Ramos (cell line): ENCODE results near the gene TMEM38B.
"Not testable (repeated sequence)": the region's sequence is repeated elsewhere in the genome, so short reads cannot be mapped to it uniquely, and the experiment has no call there.

Experiments
- in situ Hi-C: fragments of 300-500 bp; cut with MboI; formaldehyde crosslinking; loops from one replicate; pipeline ENCODE4 v1.14.3; 2022; ENCODE audit warnings: low sequenced_read_pairs; ENCODE audit not compliant: unreplicated experiment

TMEM38B gene

DNA sequence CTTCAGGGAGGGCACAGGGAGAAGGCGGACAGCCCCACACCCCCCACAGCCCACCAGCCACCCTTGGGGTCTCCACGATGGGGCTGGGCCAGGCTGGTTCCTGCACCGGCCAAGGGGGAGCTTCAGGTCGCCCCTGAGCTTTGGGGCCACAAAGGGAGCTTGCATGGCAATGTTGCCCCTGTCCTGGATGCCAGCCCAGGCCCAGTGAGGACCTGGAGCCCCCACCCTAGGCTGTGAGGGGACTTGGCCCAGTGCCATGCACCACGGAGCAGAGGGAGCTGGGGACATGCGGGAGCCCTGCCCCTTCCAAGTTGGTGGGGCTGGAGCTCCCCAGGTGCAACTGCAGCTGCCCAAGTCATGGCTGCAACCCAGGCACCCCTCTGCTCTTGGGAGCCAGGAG, 18.4 kb downstream of the TMEM38B start:
- in situ Hi-C loops: loop anchor here (10.0 kb wide), 2 partner anchors 98 to 268 kb away; partner anchors contain the start of gene FSD1L

DNA sequence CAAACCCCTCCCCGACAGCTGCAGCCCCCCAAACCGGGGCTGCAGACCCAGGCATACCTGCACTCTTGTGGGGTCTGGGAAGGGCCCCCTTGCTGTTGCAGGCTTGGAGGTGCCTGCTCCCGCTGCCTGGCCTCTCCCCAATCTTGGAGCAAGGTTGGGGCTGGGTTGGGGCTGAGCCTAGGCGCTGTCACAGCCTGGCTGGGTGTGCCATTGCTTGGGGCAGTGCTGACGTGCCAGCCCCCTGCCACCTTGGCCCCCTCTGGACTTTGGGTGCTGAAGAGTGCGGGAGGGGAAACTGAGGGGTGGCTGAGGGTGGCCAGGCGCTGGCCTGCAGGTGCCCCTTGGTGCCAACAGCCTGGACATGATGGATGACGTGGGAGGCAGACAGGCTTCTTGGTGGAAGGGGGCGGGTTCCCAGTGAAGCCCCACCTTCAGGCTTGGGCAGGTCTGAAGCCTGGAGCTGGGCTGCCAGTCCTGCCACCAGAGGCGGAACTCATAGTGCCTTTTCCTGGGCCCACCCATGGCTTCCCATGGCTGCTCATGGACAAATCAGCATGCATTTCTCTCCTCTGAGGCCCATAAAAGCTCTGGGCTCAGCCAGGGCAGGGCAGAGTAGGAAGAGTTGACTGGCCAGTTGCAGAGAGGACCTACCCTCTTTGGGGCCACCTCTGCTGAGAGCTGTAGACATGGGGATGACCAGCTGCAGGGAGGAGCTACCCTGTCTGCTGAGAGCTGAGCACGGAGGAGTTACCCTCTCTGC, 19.1 kb downstream of the TMEM38B start:
- in situ Hi-C loops: loop anchor here (10.0 kb wide), 2 partner anchors 99 to 269 kb away; partner anchors contain the start of gene FSD1L

DNA sequence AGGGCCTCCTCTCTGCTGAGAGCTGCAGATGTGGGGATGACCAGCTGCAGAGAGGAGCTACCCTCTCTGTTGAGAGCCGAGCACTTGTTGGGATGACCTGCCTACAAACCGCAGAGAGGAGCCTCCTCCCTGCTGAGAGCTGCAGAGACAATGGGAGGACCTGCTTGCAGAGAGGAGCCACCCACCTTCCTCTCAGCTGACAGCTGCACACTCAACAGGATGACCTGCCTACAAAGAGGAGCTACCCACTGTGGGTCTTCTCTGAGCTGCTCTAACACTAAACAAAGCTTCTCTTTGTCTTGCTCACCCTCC, 19.6 kb downstream of the TMEM38B start:
- in situ Hi-C loops: loop anchor here (10.0 kb wide), 2 partner anchors 99 to 269 kb away; partner anchors contain the start of gene FSD1L

DNA sequence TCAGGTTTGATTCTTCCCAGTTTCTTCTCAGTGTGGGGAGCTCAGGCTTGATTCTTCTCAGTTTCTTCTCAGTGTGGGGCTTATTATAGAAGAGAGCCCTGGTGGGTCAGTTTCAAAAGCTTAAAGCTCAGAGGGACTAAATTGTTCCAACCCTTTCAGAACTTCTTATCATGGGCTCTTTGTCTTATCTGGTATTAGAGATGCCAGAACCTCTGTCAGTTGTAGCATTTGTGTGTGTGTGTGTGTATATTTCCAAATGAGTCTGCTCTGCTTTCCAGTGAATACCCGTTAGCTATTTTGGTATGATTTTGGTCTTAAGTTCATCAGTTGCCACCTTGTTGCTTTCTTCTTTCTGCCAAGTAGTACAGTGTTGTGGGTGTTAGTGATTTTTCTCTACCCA, 21.8 kb downstream of the TMEM38B start:
- in situ Hi-C loops: loop anchor here (10.0 kb wide), 2 partner anchors 101 to 271 kb away; partner anchors contain the start of gene FSD1L

DNA sequence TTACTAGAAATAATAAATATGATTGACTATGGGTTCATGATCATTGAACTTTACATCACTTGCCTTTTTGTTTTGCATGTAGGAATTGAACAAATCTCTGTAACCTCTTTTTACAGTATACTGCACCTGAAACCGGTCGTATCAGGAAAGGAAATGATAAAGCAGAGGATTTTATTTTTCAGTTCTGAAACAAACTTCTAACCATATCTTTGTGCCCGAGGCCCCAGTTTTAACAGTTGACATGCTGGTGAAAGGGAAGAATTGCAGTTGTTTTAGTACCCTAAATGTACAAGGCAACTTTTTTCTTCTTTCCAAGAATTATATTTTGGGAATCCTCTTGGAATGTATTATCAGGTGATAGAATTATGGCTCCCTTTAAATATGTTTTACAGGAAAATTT, 27.8 kb downstream of the TMEM38B start:
- in situ Hi-C loops: no loop called here

DNA sequence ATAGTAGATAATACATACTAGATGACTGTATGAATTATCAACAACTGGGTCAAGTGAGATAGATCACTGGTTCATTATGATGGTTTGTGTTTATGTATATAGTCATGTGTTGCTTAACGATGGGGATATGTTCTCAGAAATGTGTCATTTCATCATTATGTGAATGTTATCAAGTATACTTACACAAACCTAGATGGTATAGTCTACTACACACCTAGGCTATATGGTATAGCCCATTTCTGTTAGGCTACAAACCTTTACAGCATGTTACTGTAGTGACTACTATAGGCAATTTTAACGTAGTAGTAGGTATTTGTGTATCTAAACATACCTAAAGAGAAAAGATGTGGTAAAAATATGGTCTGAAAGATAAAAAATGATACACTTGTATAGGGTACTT, 31.0 kb downstream of the TMEM38B start:
- in situ Hi-C loops: no loop called here

DNA sequence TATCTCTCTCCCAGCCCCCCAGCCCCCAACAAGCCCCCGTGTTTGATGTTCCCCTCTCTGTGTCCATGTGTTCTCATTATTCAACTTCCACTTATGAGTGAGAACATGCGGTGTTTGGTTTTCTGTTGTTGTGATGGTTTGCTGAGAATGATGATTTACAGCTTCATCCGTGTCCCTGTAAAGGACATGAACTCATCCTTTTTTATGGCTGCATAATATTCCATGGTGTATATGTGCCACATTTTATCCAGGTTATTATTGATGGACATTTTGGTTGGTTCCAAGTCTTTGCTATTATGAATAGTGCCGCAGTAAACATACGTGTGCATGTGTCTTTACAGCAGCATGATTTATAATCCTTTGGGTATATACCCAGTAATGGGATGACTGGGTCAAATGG, 33.9 kb downstream of the TMEM38B start:
- in situ Hi-C loops: not testable (repeated sequence)

DNA sequence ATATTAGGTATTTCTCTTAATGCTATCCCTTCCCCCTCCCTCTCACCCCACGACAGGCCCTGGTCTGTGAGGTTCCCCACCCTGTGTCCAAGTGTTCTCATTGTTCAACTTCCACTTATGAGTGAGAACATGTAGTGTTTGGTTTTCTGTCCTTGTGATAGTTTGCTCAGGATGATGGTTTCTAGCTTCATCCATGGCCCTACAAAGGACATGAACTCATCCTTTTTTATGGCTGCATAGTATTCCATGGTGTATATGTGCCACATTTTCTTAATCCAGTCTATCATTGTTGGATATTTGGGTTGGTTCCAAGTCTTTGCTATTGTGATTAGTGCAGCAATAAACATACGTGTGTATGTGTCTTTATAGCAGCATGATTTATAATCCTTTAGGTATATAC, 37.1 kb downstream of the TMEM38B start:
- in situ Hi-C loops: not testable (repeated sequence)

DNA sequence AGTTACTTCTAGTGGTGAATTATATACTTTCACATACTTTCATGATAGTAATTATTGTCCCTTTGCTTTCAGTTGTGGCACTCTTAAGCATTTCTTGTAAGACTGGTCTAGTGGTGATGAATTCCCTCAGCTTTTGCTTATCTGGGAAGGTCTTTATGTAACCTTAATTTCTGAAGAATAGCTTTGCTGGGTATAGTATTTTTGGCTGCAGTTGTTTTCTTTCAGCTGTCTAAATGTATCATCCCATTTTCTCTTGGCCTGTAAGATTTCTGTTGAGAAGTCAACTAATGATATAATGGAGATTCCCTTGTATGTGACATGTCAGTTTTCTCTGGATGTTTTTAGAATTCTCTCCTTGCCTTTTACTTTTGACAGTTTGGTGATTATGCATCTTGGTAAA, 41.0 kb downstream of the TMEM38B start:
- in situ Hi-C loops: no loop called here

DNA sequence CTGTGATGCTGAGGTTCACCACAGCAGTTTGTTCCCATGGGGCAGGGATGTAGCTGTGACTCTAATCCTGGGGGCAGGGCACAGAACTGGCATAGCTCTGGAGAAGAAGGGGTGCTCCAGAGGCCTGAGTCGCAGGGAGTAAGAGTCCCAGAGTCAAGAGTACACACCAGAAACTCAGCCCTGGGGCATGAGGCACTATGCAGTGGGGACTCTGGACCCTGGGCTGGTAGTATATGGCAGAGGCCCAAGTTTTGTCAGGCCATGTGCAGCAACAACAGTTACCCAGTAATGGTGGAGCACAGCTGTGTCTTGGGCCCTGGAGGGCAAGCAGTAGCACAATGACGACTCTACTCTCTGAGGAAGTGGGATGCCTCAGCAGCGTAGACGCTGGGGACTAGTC, 42.9 kb downstream of the TMEM38B start:
- in situ Hi-C loops: no loop called here

DNA sequence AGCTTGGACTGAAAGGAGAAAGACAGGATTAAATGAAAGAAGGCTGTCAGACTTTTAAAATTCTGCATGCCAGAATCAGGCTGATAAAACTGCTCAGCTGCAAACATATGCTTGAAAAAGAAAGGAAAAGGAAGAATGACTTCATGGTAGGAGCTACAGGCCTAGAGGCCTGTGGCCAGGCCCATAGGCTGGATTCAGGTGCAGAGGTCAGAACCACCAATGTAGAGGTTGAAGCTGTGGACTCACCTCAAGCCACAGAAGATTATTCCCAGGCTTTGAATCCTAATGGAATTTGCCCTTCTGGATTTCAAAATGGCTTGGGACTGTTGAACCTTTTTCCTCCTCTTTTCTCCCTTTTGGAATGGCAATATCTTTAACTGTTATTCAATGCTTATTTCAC, 47.7 kb downstream of the TMEM38B start:
- in situ Hi-C loops: no loop called here

DNA sequence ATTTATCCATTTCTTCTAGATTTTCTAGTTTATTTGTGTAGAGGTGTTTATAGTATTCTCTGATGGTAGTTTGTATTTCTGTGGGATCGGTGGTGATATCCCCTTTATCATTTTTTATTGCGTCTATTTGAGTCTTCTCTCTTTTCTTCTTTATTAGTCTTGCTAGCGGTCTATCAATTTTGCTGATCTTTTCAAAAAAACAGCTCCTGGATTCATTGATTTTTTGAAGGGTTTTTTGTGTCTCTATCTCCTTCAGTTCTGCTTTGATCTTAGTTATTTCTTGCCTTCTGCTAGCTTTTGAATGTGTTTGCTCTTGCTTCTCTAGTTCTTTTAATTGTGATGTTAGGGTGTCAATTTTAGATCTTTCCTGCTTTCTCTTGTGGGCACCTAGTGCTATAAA, 53.0 kb downstream of the TMEM38B start:
- in situ Hi-C loops: not testable (repeated sequence)

DNA sequence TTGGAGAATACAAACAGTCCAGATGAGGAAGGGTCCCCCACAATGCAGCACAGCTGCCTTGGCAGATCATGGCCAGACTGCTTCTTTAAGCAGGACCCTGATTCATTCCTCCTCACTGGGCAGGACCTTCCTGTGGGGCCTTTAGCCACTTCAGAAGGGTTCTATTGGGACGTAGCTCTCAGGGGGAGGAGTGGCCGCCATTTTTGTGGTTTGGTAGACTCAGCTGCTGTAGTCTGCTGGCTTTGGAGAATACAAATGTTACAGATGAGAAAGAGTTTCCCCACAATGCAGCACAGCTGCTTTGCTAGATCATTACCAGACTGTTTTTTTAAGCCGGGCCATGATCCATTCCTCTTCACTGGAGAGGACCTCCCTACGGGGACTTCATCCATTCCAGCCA, 57.4 kb downstream of the TMEM38B start:
- in situ Hi-C loops: no loop called here

DNA sequence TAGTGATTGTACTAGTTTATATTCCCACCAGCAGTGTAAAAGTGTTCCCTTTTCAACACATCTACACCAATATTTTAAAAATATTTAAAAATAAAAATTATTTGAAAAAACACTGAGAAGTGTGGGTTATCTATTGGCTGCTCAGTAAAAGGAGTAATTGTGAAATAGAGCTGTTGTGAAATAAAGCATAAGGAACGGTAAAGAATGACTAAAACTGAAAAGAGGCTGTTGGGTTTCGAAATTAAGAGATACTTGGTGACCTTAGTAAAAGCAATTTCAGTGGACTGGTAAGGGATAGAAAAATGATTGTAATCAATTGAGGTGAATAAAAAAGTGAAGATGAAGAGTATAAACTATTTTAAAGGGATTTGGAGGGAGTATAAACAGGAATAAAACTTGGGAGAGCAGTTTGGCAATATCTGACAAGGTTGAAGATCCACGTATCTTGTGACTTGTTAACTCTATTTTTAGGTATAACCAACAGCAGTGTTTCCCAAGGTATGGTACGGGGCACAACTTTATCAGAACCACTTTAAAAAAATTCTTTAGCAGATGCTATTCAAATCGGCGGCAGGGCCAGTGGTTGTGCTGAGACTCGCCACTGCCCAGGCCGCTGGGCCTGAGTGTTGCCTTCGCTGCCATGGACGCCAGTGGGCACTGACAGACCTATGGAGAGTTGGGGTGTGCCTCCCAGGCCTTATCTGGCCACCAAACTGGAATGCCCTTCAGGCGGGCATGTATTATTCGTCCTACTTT, 63.3 kb downstream of the TMEM38B start:
- in situ Hi-C loops: no loop called here

DNA sequence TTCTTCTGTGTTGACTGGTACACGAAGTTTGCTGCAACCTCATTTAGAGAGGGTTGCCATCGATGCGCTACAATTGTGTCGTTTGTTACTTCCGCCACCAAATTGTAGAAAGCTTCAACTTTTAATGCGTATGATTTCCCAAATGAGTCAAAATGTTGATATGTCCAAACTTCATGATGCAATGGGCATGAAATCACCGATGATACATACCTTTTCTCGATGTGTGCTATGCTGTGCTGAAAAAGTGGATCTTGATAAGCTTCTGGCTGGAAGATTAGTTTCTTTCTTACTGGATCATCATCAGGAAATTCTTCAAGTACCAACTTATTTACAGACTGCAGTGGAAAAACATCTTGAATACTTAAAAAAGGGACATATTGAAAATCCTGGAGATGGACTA, 65.7 kb downstream of the TMEM38B start:
- in situ Hi-C loops: no loop called here

DNA sequence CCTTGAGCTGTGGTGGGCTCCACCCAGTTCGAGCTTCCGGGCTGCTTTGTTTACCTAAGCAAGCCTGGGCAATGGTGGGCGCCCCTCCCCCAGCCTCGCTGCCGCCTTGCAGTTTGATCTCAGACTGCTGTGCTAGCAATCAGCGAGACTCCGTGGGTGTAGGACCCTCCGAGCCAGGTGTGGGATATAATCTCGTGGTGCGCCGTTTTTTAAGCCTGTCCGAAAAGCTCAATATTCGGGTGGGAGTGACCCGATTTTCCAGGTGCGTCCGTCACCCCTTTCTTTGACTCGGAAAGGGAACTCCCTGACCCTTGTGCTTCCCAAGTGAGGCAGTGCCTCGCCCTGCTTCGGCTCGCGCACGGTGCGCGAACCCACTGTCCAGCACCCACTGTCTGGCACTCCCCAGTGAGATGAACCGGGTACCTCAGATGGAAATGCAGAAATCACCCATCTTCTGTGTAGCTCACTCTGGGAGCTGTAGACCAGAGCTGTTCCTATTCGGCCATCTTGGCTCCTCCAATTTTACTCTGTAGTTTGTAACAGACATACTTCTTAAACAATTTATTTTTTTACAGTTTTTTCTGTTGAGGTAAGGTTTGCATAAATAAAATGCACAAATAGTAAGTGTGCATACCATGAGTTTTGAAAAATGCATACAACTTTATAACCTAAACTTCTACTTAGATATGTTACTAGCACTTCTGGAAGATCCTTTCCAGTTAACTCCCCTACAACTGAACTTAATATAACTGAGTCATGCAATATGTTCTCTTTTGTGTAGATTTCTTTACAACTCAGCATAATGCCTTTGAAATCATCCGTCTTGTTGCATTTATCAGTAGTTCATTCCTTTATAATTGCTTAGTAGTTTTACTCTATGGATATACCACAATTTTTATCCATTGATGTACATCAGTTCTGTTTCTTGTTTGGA, 88.5 kb downstream of the TMEM38B start:
- in situ Hi-C loops: not testable (repeated sequence)

DNA sequence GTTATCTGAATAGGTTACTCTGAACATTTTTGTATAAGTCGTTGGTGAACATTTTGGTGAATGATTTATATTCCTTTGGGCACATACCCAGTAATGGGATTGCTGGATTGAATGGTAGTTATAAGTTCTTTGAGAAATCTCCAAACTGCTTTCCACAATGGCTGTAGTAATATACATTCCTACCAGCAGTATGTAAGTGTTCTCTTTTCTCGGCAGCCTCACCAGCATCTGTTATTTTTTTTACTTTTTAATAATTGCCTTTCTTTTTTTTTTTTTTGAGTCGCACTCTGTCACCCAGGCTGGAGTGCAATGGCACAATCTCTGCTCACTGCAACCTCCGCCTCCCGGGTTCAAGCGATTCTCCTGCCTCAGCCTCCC, 89.1 kb downstream of the TMEM38B start:
- in situ Hi-C loops: not testable (repeated sequence)

DNA sequence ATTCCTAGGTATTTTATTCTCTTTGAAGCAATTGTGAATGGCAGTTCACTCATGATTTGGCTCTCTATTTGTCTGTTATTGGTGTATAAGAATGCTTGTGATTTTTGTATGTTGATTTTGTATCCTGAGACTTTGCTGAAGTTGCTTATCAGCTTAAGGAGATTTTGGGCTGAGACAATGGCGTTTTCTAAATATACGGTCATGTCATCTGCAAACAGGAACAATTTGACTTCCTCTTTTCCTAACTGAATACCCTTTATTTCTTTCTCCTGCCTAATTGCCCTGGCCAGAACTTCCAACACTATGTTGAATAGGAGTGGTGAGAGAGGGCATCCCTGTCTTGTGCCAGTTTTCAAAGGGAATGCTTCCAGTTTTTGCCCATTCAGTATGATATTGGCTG, 92.5 kb downstream of the TMEM38B start:
- in situ Hi-C loops: not testable (repeated sequence)

DNA sequence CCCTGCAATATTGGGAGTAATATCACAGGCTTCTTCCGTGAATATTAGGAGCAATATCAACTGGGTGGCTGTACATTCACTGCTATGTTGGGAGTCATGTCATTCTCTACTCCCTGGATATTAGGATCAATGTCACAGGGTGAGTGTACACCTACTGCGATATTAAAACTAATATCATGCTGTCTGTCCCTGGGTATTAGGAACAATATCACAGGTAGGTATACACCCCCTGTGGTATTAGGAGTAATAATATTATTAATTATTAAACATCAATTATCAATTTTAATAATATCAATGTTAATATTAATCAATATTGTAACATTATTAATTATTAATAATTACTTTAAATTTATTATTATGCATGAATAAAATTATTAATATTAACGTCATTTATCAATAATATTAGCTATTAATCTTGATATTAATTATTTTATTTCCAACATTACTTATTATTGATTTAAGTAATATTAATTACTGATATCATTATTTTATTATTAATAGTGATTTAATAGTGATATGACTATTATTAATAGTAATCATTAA, 121.9 kb downstream of the TMEM38B start:
- in situ Hi-C loops: no loop called here

DNA sequence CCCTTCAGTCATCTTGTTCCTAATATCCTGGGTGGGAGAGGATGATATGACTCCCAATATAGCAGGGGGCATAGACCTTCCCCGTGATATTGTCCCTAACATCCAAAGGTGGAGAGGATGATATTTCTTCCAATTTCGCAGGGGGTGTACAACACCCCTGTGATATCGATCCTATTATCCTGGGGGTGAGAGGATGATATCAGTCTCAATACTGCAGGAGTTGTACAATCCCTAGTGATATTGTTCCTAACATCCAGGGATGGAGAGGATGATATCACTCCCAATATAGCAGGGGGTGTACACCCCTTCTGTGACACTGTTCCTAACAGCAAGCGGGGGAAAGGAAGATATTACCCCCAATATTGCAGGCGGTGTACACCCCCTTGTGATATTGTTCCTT, 122.6 kb downstream of the TMEM38B start:
- in situ Hi-C loops: no loop called here
